SK-N-SH treated with all-trans-retinoic acid at 6 μM for 48 hours (cell line): Measurements from ENCODE around the gene GPC6.

Experiments used
- CSDC2 ChIP-seq: fragments of 250-450 bp; sonication (Bioruptor Pico); IDR thresholded peaks from 2 replicates; pipeline ENCODE4 v1.5.0; 2020; ENCODE audit warnings: mild to moderate bottlenecking, moderate library complexity
- GLIS3 ChIP-seq: fragments of 250-450 bp; sonication (Bioruptor Pico); IDR thresholded peaks from 2 replicates; pipeline ENCODE4 v1.5.0; 2020; ENCODE audit warnings: mild to moderate bottlenecking, moderate library complexity
- ZFP3 ChIP-seq: fragments of 250-450 bp; sonication (Bioruptor Pico); IDR thresholded peaks from 2 replicates; pipeline ENCODE4 v1.5.0; 2020; ENCODE audit warnings: mild to moderate bottlenecking, moderate library complexity
- ZNF565 ChIP-seq: fragments of 450-650 bp; formaldehyde crosslinking; conservative IDR thresholded peaks from 2 replicates; pipeline ENCODE4 v1.5.0; 2020; ENCODE audit warnings: low read depth, mild to moderate bottlenecking, moderate library complexity
- ZNF70 ChIP-seq: fragments of 450-650 bp; formaldehyde crosslinking; IDR thresholded peaks from 2 replicates; pipeline ENCODE4 v1.5.0; 2020; ENCODE audit warnings: mild to moderate bottlenecking, moderate library complexity
- TF ChIP-seq, protein P1 (sequence below): fragments of 250-450 bp; sonication (Bioruptor Pico); IDR thresholded peaks from 2 replicates; pipeline ENCODE4 v1.8.0; 2020; ENCODE audit warnings: mild to moderate bottlenecking, moderate library complexity, borderline replicate concordance
- TF ChIP-seq, protein P2 (sequence below): fragments of 250-450 bp; sonication (Bioruptor Pico); IDR thresholded peaks from 2 replicates; pipeline ENCODE4 v1.8.0; 2021; ENCODE audit warnings: low read depth, mild to moderate bottlenecking, moderate library complexity, borderline replicate concordance
- TF ChIP-seq, protein P3 (sequence below): fragments of 250-450 bp; sonication (Bioruptor Pico); IDR thresholded peaks from 2 replicates; pipeline ENCODE4 v1.5.1; 2020; ENCODE audit warnings: low read depth, mild to moderate bottlenecking, moderate library complexity

DNA sequence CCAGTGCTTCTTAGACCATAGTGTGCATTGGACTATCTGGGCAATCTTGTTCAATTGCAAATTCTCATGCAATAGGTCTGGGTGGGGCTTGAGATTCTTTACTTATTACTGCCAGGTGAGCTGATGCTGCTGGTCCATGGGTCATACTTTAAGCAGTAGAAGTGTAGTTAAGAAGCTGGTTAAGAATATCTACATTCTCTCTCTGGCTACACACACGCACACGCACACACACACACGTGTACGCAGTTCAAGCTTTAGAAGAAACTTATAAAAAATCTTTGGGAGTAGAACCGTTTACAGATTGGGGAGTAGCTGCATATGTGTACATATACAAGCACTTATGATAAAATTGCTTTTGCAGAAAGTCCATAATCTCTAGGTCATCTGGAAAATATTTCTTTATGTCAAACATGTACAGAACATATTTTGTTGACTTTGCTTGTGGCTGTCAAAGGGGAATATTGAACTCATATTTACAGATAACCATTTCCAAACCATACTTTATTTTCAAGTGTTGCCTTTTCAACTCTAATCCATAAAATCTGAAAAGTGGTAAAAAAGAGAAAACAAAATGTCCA, 99.7 kb downstream of the GPC6 start:
- TF ChIP-seq, protein P1, sequence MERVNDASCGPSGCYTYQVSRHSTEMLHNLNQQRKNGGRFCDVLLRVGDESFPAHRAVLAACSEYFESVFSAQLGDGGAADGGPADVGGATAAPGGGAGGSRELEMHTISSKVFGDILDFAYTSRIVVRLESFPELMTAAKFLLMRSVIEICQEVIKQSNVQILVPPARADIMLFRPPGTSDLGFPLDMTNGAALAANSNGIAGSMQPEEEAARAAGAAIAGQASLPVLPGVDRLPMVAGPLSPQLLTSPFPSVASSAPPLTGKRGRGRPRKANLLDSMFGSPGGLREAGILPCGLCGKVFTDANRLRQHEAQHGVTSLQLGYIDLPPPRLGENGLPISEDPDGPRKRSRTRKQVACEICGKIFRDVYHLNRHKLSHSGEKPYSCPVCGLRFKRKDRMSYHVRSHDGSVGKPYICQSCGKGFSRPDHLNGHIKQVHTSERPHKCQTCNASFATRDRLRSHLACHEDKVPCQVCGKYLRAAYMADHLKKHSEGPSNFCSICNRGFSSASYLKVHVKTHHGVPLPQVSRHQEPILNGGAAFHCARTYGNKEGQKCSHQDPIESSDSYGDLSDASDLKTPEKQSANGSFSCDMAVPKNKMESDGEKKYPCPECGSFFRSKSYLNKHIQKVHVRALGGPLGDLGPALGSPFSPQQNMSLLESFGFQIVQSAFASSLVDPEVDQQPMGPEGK (CRISPR knock-in tag) = no peak
- TF ChIP-seq, protein P2, sequence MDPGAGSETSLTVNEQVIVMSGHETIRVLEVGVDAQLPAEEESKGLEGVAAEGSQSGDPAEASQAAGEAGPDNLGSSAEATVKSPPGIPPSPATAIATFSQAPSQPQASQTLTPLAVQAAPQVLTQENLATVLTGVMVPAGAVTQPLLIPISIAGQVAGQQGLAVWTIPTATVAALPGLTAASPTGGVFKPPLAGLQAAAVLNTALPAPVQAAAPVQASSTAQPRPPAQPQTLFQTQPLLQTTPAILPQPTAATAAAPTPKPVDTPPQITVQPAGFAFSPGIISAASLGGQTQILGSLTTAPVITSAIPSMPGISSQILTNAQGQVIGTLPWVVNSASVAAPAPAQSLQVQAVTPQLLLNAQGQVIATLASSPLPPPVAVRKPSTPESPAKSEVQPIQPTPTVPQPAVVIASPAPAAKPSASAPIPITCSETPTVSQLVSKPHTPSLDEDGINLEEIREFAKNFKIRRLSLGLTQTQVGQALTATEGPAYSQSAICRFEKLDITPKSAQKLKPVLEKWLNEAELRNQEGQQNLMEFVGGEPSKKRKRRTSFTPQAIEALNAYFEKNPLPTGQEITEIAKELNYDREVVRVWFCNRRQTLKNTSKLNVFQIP (CRISPR knock-in tag) = no peak
- TF ChIP-seq, protein P3, sequence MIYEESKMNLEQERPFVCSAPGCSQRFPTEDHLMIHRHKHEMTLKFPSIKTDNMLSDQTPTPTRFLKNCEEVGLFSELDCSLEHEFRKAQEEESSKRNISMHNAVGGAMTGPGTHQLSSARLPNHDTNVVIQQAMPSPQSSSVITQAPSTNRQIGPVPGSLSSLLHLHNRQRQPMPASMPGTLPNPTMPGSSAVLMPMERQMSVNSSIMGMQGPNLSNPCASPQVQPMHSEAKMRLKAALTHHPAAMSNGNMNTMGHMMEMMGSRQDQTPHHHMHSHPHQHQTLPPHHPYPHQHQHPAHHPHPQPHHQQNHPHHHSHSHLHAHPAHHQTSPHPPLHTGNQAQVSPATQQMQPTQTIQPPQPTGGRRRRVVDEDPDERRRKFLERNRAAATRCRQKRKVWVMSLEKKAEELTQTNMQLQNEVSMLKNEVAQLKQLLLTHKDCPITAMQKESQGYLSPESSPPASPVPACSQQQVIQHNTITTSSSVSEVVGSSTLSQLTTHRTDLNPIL (CRISPR knock-in tag) = no peak
- TF ChIP-seq ZNF565 (CRISPR knock-in tag) (no peak), GLIS3 (no peak), ZNF70 (CRISPR knock-in tag) (no peak), CSDC2 (CRISPR knock-in tag) (no peak), ZFP3 (CRISPR knock-in tag) (no peak)
